ACC112 (cell line): ENCODE measurements around the gene PLPPR2.

Source experiments
- H2AFZ ChIP-seq: fragments of 200-600 bp; sonication (generic); one replicate; pipeline ENCODE4 v1.6.0; 2017; ENCODE audit warnings: antibody characterized with exemption, low read length; ENCODE audit not compliant: unreplicated experiment
- H3K27ac ChIP-seq: fragments of 200-600 bp; sonication (generic); 2 replicates; pipeline ENCODE4 v1.5.1; 2014; ENCODE audit warnings: low read depth, mild to moderate bottlenecking, antibody characterized with exemption, low read length, moderate library complexity
- H3K27me3 ChIP-seq: fragments of 200-600 bp; sonication (generic); 2 replicates; pipeline ENCODE4 v1.6.1; 2014; ENCODE audit warnings: mild to moderate bottlenecking, antibody characterized with exemption, low read length, moderate library complexity, mixed read lengths; ENCODE audit not compliant: insufficient read depth
- H3K36me3 ChIP-seq: fragments of 200-600 bp; sonication (generic); 2 replicates; pipeline ENCODE4 v1.6.1; 2016; ENCODE audit warnings: mild to moderate bottlenecking, antibody characterized with exemption, low read length, moderate library complexity, mixed read lengths; ENCODE audit not compliant: insufficient read depth
- H3K4me1 ChIP-seq: fragments of 200-600 bp; sonication (generic); one replicate; pipeline ENCODE4 v1.6.1; 2016; ENCODE audit warnings: low read length, mixed read lengths; ENCODE audit not compliant: insufficient read depth, unreplicated experiment, control insufficient read depth
- H3K4me3 ChIP-seq: fragments of 200-600 bp; sonication (generic); 2 replicates; pipeline ENCODE4 v1.5.1; 2014; ENCODE audit warnings: mild to moderate bottlenecking, low read depth, low read length
- H3K79me2 ChIP-seq: fragments of 200-600 bp; sonication (generic); one replicate; pipeline ENCODE4 v1.6.0; 2016; ENCODE audit warnings: low read length; ENCODE audit not compliant: control insufficient read depth, unreplicated experiment, insufficient read depth

Gene PLPPR2

DNA sequence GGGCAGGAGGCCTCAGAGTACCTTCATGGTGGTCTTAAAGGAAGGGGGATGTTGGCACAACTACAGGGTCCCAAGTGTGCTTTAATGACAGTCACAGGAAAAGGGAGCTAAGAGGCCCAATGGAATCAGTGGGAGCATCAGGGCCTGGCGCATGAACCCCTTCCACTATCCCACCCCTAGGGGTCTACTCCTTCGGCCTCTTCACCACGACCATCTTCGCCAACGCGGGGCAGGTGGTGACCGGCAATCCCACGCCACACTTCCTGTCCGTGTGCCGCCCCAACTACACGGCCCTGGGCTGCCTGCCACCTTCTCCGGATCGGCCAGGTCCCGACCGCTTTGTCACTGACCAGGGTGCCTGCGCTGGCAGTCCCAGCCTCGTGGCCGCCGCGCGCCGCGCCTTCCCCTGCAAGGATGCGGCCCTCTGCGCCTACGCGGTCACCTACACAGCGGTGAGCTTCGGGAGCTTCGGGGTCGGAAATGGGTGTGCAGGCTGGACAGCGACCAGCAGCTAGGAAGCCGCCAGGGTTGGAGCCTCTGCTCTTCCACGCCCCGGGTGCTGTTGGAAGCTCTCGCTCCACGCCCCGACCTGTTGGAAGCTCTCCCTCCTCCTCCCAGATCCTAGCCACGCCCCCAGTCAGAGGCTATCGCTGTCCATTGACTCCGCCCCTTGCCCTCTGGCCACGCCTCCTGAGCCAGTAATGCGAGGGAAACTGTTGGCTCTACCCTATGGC is 6.0 kb downstream of the PLPPR2 start:
- H3K27ac ChIP-seq, result no peak overlapping the region
- H3K4me1 ChIP-seq, result peaks cover 3% of the 10 kb centered on the region
- no peak overlapping the region for H3K4me3 ChIP-seq
- H2AFZ ChIP-seq, result no peak overlapping the region
- H3K79me2 ChIP-seq, result peaks cover 2% of the 10 kb centered on the region
- no peaks in the 10 kb centered on the region for H3K27me3 ChIP-seq
- no peaks in the 10 kb centered on the region for H3K36me3 ChIP-seq

DNA sequence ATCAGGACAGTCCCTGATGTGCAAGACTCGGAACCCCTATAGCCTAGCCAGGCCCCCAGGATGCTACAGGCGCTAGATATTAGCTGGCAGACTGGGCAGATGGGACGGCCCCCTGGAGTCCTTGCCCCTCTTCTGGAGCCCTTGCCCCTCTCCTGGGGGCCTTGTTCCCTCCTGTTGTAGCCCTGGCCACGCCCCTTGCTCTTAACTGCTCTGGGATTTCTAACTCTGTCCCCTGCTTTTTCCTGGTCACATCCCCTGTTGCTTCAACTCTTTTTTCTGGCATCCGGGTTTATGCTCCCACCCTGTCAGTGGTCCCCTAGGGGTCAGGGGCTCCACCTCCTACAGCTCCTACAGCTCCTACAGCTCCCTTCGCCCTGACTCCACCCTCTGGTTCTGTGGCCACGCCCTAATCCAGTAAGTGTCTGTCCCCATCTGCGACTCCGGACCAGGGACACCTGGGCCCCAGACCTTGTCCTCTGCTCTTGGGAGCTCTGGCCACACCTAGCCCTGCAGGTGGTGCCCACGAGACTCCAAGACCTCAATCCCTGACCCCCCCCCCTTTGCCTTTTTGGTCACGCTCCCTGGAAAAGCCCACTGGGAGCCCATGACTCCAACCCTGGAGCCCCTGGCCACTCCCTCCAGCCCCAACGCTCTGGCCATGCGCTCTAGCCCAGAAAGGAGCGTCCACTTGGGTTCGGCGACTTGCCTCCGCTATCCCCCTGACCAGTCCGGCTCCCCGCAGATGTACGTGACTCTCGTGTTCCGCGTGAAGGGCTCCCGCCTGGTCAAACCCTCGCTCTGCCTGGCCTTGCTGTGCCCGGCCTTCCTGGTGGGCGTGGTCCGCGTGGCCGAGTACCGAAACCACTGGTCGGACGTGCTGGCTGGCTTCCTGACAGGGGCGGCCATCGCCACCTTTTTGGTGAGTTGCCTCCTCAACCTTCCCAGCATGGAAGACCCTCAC is 6.8 kb downstream of the PLPPR2 start:
- no peaks in the 10 kb centered on the region for H3K27me3 ChIP-seq
- H3K36me3 ChIP-seq, result no peaks in the 10 kb centered on the region
- H3K79me2 ChIP-seq, result no peaks in the 10 kb centered on the region
- H2AFZ ChIP-seq, result no peak overlapping the region
- no peaks in the 10 kb centered on the region for H3K4me1 ChIP-seq
- H3K27ac ChIP-seq, result no peak overlapping the region
- H3K4me3 ChIP-seq, result no peak overlapping the region

DNA sequence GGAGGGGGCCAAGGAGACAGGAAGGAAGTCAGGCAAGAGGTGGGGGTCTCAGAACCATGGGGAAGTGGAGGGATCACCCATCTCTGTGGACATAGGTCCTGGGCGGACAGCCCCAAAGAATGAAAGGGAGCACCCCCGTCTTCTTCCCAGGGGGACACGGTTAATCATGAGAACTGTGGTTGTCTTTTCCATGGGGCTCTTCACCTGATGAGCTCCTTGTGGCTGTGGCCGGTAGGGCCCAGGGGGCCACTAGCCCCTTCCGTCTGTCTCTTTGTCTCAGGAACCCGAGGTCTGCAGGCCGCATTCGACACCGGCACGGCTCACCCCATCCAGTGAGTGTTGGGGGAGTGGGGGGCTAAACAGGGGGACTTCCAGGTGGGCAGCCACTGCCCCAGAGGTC is 8.6 kb downstream of the PLPPR2 start:
- no peaks in the 10 kb centered on the region for H3K79me2 ChIP-seq
- no peak overlapping the region for H3K27ac ChIP-seq
- H3K4me3 ChIP-seq, result no peak overlapping the region
- H3K27me3 ChIP-seq, result no peaks in the 10 kb centered on the region
- H3K4me1 ChIP-seq, result no peaks in the 10 kb centered on the region
- no peak overlapping the region for H2AFZ ChIP-seq
- H3K36me3 ChIP-seq, result no peaks in the 10 kb centered on the region

DNA sequence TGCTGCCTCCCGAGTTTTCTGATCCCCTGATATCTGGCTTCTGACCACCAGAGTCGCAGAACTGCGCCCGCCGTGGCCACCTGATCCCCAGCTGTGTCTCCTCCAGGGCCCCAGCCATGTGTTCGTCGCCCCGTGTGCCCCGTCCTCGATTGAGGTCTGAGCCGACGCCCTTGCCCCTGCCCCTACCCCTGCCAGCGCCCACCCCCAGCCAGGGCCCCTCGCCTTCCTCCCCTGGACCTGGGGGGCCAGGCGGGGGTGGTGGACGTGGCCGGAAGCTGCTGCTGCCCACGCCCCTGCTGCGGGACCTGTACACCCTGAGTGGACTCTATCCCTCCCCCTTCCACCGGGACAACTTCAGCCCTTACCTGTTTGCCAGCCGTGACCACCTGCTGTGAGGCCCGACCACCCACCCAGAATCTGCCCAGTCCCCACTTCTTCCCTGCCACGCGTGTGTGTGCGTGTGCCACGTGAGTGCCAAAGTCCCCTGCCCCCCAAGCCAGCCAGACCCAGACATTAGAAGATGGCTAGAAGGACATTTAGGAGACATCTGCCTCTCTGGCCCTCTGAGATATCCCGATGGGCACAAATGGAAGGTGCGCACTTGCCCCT is 9.2 kb downstream of the PLPPR2 start:
- H3K4me1 ChIP-seq, result no peaks in the 10 kb centered on the region
- H3K27ac ChIP-seq, result no peak overlapping the region
- no peak overlapping the region for H2AFZ ChIP-seq
- H3K4me3 ChIP-seq, result no peak overlapping the region
- H3K79me2 ChIP-seq, result no peaks in the 10 kb centered on the region
- no peaks in the 10 kb centered on the region for H3K36me3 ChIP-seq
- H3K27me3 ChIP-seq, result no peaks in the 10 kb centered on the region

DNA sequence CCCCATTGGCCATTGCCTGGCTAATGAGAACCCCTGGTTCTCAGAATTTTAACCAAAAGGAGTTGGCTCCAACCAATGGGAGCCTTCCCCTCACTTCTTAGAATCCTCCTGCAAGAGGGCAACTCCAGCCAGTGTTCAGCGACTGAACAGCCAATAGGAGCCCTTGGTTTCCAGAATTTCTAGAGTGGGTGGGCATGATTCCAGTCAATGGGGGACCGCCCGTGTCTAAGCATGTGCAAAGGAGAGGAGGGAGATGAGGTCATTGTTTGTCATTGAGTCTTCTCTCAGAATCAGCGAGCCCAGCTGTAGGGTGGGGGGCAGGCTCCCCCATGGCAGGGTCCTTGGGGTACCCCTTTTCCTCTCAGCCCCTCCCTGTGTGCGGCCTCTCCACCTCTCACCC is 9.7 kb downstream of the PLPPR2 start:
- no peaks in the 10 kb centered on the region for H3K79me2 ChIP-seq
- H2AFZ ChIP-seq, result no peak overlapping the region
- H3K27ac ChIP-seq, result no peak overlapping the region
- no peaks in the 10 kb centered on the region for H3K27me3 ChIP-seq
- no peak overlapping the region for H3K4me3 ChIP-seq
- no peaks in the 10 kb centered on the region for H3K36me3 ChIP-seq
- H3K4me1 ChIP-seq, result no peaks in the 10 kb centered on the region

DNA sequence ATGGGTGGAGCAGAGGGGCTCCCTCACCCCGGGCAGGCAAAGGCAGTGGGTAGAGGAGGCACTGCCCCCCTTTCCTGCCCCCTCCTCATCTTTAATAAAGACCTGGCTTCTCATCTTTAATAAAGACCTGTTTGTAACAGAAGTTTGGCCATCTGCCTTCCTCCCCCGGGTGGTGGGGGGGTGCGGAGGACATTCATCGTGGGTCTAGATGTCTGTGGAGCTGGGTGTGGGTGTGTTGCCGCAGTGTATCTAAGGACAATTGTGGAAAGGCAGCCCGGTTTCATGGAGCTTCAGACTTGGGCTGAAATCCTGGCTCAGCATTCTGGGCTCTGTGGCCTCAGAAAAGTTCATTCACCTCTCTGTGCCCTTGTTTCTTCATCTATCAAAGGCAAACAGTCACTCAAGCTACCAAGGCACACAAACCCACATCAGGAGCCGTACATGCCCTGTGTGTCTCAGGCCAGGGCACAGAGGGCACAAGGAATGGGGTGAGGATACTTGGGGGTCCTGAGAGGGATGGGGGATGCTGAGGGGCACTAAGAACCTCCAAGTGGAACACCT is 10.4 kb downstream of the PLPPR2 start:
- Histone ChIP-seq H2AFZ (no peak overlapping the region), H3K4me3 (no peak overlapping the region), H3K27ac (no peak overlapping the region), H3K27me3 (no peaks in the 10 kb centered on the region), H3K79me2 (no peaks in the 10 kb centered on the region), H3K4me1 (no peaks in the 10 kb centered on the region), H3K36me3 (no peaks in the 10 kb centered on the region)

DNA sequence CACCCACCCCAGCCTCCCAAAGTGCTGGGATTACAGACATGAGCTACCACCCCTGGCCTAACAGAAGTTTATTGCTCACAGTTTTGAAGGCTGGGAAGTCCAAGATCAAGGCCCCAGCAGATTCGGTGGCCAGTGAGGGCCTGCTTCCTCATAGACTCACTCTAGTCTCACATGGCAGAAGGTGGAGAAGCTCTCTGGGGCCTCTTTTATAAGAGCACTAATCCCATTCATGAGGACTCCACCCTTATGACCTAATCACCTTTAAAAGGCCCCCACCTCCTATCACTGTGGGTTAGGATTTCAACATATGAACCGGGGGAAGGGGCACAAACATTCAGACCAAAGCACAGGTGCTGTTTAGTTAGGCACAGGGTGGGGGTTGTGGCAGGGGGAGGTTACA is 12.3 kb downstream of the PLPPR2 start:
- no peak overlapping the region for H3K27ac ChIP-seq
- H3K4me1 ChIP-seq, result no peaks in the 10 kb centered on the region
- no peak overlapping the region for H3K4me3 ChIP-seq
- H3K36me3 ChIP-seq, result no peaks in the 10 kb centered on the region
- H2AFZ ChIP-seq, result no peak overlapping the region
- no peaks in the 10 kb centered on the region for H3K27me3 ChIP-seq
- H3K79me2 ChIP-seq, result no peaks in the 10 kb centered on the region

DNA sequence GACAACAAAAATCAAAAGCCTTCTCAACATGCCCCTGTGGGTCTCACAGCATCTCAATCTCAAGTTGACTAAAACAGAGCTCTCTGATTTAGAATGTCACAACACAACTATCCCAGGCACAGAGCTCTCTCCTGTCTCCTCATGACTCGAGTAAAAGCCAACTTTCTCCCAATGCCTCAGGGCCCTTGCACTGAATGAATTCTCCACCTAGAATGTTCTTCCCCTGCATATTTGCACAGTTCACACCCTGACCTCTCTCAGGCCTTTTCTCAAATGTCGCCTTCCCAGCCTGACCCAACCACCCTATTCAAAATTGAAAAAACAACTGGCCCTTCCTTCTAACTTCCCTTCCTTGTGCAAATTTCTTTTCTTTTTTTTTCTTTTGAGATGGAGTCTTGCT is 15.5 kb downstream of the PLPPR2 start:
- H2AFZ ChIP-seq, result no peak overlapping the region
- H3K27ac ChIP-seq, result no peak overlapping the region
- H3K27me3 ChIP-seq, result no peaks in the 10 kb centered on the region
- H3K79me2 ChIP-seq, result peaks cover 4% of the 10 kb centered on the region
- peaks cover 3% of the 10 kb centered on the region for H3K4me1 ChIP-seq
- no peak overlapping the region for H3K4me3 ChIP-seq
- no peaks in the 10 kb centered on the region for H3K36me3 ChIP-seq

DNA sequence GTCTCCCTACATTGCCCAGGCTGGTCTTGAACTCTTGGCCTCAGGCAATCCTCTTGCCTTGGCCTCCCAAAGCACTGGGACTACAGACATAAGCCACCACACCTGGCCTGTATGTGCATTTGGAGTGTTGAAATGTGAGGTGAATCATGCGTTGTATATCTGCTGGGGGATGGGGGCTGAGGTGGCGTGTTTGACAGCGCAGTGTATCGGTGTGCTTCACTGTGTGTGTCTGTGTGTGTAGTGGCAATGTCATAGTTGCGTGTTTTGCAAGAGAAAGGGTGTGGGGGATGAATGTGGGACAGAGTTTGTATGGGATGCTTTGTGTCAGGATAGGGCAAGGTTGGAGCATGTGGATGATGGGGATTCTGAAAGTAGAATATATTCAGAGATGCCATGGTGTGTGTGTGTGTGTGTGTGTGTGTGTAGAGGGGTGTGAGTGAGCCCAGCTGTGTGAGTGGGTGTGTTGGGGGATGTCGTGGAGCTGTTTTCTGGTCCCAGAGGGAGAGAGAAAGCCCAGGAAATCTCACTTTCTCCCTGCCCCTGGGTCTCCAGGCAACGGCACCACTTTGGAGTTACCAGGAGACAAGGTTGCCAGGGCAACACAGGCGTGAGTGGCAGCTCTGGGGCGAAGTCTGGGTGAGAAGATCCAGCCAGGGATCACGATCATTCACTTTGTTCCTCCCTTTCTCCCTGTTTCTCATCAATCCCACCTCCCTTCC is 18.1 kb downstream of the PLPPR2 start:
- Histone ChIP-seq H3K27me3 (no peaks in the 10 kb centered on the region), H3K36me3 (no peaks in the 10 kb centered on the region), H3K4me3 (no peak overlapping the region), H2AFZ (no peak overlapping the region), H3K4me1 (peaks cover 26% of the 10 kb centered on the region), H3K79me2 (peaks cover 6% of the 10 kb centered on the region), H3K27ac (no peak overlapping the region)

DNA sequence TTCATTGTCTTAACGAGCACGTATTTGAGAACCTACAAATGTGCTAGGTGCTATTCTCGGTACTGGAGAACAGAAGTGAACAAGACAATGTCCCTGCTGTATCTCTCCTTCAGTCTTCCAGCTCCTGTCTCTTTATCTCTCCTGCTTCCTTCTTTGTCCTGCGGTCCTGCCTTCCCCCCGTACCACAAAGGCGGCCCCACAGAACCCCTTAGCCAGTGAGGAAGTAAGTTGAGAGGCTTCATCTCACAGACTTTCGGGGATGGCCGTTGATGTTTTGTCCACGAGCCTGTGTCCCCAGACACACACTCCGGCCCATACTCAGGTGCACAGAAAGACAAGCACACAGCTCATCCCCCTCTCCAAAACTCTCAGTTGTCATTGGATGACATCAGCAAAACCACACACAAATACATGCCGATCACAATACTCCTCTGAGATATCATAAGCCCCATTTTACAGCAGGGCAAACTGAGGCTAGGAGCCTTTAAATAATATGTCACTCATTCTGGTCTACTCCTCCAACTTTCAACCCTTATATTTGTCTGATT is 18.7 kb downstream of the PLPPR2 start:
- no peak overlapping the region for H2AFZ ChIP-seq
- H3K4me3 ChIP-seq, result peak overlapping the region; percentile 82
- no peak overlapping the region for H3K27ac ChIP-seq
- peaks cover 29% of the 10 kb centered on the region for H3K4me1 ChIP-seq
- H3K36me3 ChIP-seq, result no peaks in the 10 kb centered on the region
- H3K79me2 ChIP-seq, result peaks cover 6% of the 10 kb centered on the region
- H3K27me3 ChIP-seq, result no peaks in the 10 kb centered on the region
